HepG2 (cell line): ENCODE measurements around the gene CARHSP1. TPM values are rescaled to one million over a fixed set of nuclear protein-coding genes. Genes with fewer than 3 reads are reported as not detected.

Source experiments
- ATF3 ChIP-seq: sonication (generic); formaldehyde crosslinking; IDR thresholded peaks from 2 replicates; pipeline ENCODE4 v1.4.0; 2020; ENCODE audit warnings: missing genetic modification reagents
- CBFB ChIP-seq: sonication (generic); formaldehyde crosslinking; IDR thresholded peaks from 2 replicates; pipeline ENCODE4 v1.4.0; 2020; ENCODE audit warnings: missing genetic modification reagents
- CC2D1A ChIP-seq: sonication (generic); formaldehyde crosslinking; IDR thresholded peaks from 2 replicates; pipeline ENCODE4 v1.8.1; 2023; ENCODE audit warnings: mild to moderate bottlenecking, missing genetic modification reagents
- CEBPB ChIP-seq: IDR thresholded peaks from 2 replicates; pipeline ENCODE4 v1.6.1; 2011; ENCODE audit warnings: low read depth, low read length, improper control_type of control experiment, borderline replicate concordance
- CSRNP1 ChIP-seq: sonication (generic); formaldehyde crosslinking; IDR thresholded peaks from 2 replicates; pipeline ENCODE4 v1.8.1; 2023; ENCODE audit warnings: mild to moderate bottlenecking, missing genetic modification reagents
- ERF ChIP-seq: IDR thresholded peaks from 2 replicates; pipeline ENCODE4 v1.6.1; 2018; ENCODE audit warnings: missing biosample characterization, missing genetic modification reagents
- FOSL2 ChIP-seq: sonication (generic); formaldehyde crosslinking; IDR thresholded peaks from 2 replicates; pipeline ENCODE4 v1.4.0; 2020; ENCODE audit warnings: missing genetic modification reagents
- FOXA3 ChIP-seq: IDR thresholded peaks from 2 replicates; pipeline ENCODE4 v1.6.1; 2016; ENCODE audit warnings: missing genetic modification reagents, missing compliant biosample characterization
- IRF1 ChIP-seq: sonication (generic); formaldehyde crosslinking; IDR thresholded peaks from 2 replicates; pipeline ENCODE4 v1.4.0; 2020; ENCODE audit warnings: low read depth, mild to moderate bottlenecking, missing genetic modification reagents
- IRF9 ChIP-seq: sonication (generic); formaldehyde crosslinking; IDR thresholded peaks from 2 replicates; pipeline ENCODE4 v1.8.0; 2022; ENCODE audit warnings: missing genetic modification reagents, mild to moderate bottlenecking, borderline replicate concordance
- ISX ChIP-seq: sonication (generic); formaldehyde crosslinking; conservative IDR thresholded peaks from 2 replicates; pipeline ENCODE4 v1.5.0; 2020; ENCODE audit warnings: missing genetic modification reagents
- MBD4 ChIP-seq: IDR thresholded peaks from 2 replicates; pipeline ENCODE4 v1.6.1; 2012; ENCODE audit warnings: low read length, inconsistent platforms, borderline replicate concordance
- MTF2 ChIP-seq: sonication (generic); formaldehyde crosslinking; IDR thresholded peaks from 2 replicates; pipeline ENCODE4 v1.5.0; 2020; ENCODE audit warnings: missing genetic modification reagents, borderline replicate concordance
- NFAT5 ChIP-seq: sonication (generic); formaldehyde crosslinking; IDR thresholded peaks from 2 replicates; pipeline ENCODE4 v1.4.0; 2020; ENCODE audit warnings: missing genetic modification reagents
- PITX1 ChIP-seq: sonication (generic); formaldehyde crosslinking; IDR thresholded peaks from 2 replicates; pipeline ENCODE4 v1.5.1; 2020; ENCODE audit warnings: mild to moderate bottlenecking, missing genetic modification reagents
- RBFOX2 ChIP-seq: fragments of 200-400 bp; formaldehyde crosslinking; IDR thresholded peaks from 2 replicates; pipeline ENCODE4 v1.6.1; 2017; ENCODE audit warnings: low read depth, mild to moderate bottlenecking, low read length
- RFXANK ChIP-seq: IDR thresholded peaks from 2 replicates; pipeline ENCODE4 v1.6.1; 2016
- SAP130 ChIP-seq: IDR thresholded peaks from 2 replicates; pipeline ENCODE4 v1.6.1; 2016; ENCODE audit warnings: low read depth
- SNRNP70 ChIP-seq: fragments of 200-400 bp; formaldehyde crosslinking; IDR thresholded peaks from 2 replicates; pipeline ENCODE4 v1.6.1; 2017; ENCODE audit warnings: mild to moderate bottlenecking, low read depth, low read length, moderate library complexity
- SRSF9 ChIP-seq: fragments of 200-400 bp; formaldehyde crosslinking; IDR thresholded peaks from 2 replicates; pipeline ENCODE4 v1.6.1; 2018; ENCODE audit warnings: borderline replicate concordance, mild to moderate bottlenecking, low read depth, low read length; ENCODE audit not compliant: insufficient read depth, poor library complexity, severe bottlenecking
- ZNF260 ChIP-seq: sonication (generic); formaldehyde crosslinking; IDR thresholded peaks from 2 replicates; pipeline ENCODE4 v1.4.0; 2020; ENCODE audit warnings: missing genetic modification reagents, low read depth, mild to moderate bottlenecking, borderline replicate concordance
- ZNF282 ChIP-seq: fragments of 450-650 bp; IDR thresholded peaks from 2 replicates; pipeline ENCODE4 v1.6.1; 2018; ENCODE audit not compliant: partially characterized antibody
- ZNF350 ChIP-seq: sonication (generic); formaldehyde crosslinking; IDR thresholded peaks from 2 replicates; pipeline ENCODE4 v1.4.0; 2020; ENCODE audit warnings: mild to moderate bottlenecking, low read depth, missing genetic modification reagents, borderline replicate concordance
- polyA plus RNA-seq, 8 experiments: library from polyadenylated mRNA; depleted of rRNA in 3 of 8; stranded (reverse) in 7 of 8; unstranded in 1 of 8; fragments of >200 nt; fragmentation: Illumina TruSeq in 4 of 8; extraction: Trizol in 4 of 8; gene quantifications; 2 replicates each; pipeline versions ENCODE4 v1.2.1 to v1.2.3, GENCODE V29; 2011 to 2016; ENCODE audit warnings: low read depth in 4 of 8, missing spikeins in 1 of 8, mixed read lengths in 1 of 8; ENCODE audit not compliant: insufficient read depth in 1 of 8
- total RNA-seq, 5 experiments: library from RNA; depleted of rRNA; stranded (reverse); fragments of >200 nt; fragmentation: Illumina TruSeq; extraction: Trizol; gene quantifications; 2 replicates each; pipeline ENCODE4 v1.2.3, GENCODE V29; 2016; ENCODE audit warnings: low read depth in 1 of 5

CARHSP1 gene
- total and polyA plus RNA-seq, 2 of the 13 experiments (the other 11 are each of a cell fraction or from before 2014, with no cell fraction given): 173 to 345 TPM

- TF ChIP-seq IRF9 (CRISPR knock-in tag) (no peak), IRF1 (CRISPR knock-in tag) (no peak), MTF2 (CRISPR knock-in tag) (no peak), ERF (CRISPR knock-in tag) (no peak), ISX (CRISPR knock-in tag) (no peak), RBFOX2 (no peak), CC2D1A (CRISPR knock-in tag) (no peak), CEBPB (peak; percentile 98), RFXANK (CRISPR knock-in tag) (no peak), SRSF9 (no peak), MBD4 (no peak), CBFB (CRISPR knock-in tag) (no peak), SAP130 (0 out of 2 replicates have a peak, but pooled peaks have one; percentile 26), FOXA3 (0 out of 2 replicates have a peak, but pooled peaks have one; percentile 4), CSRNP1 (no peak), FOSL2 (CRISPR knock-in tag) (0 out of 2 replicates have a peak, but pooled peaks have one; percentile 30), ZNF260 (no peak), ATF3 (CRISPR knock-in tag) (no peak), SNRNP70 (no peak), ZNF350 (CRISPR knock-in tag) (no peak), NFAT5 (no peak), PITX1 (CRISPR knock-in tag) (peak; percentile 16; the same call in 1 of the 2 replicates), ZNF282 (no peak)
These were observed 9.7 kb upstream of the CARHSP1 start (continued) for GRCh38 chr16:8878523-8878911.
